ENCODE data around the gene RPL28. TPM values are rescaled to one million over a fixed set of nuclear protein-coding genes. Genes with fewer than 3 reads are reported as not detected.

The RPL28 gene
- total and polyA plus RNA-seq, 2 donors (not counting 3 experiments of a cell fraction or from before 2014, with no cell fraction given) = 1,872 to 3,435 TPM

DNA sequence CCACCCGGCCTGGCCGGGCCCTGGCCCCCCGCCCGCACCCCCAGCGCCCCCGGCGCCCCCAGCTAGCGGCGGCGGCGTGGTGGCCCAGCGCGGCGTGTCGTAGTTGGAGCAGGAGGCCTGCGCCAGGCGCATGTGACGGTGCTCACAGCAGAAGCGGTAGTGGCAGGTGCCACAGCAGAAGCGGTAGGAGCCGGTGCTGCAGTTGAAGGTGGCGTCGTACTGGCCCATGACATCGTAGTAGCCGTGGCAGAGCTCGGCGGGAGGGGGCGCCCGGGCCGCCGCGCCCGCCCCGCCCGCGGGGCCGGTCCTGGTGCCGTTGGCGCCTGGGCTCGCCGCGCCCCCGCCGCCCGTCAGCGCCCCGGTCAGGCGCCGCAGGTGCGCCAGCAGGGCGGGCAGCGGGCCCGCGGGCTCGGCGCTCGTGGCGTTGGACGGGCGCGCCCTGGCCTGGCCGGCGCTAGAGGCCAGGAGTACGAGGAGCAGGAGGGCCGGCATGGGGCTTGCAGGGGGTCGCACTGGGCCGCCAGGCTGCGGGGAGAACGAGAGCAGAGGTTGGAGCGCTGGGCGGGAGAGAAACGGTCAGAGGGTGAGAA is 56.7 kb downstream of the RPL28 start:
- no peaks in the 10 kb centered on the region for H3K4me1 ChIP-seq (ENCODE audit: control insufficient read depth, extremely low read depth, insufficient read depth, low read length)
- H3K9me1 ChIP-seq (replicated peaks; ENCODE audit: control insufficient read depth, extremely low read depth, insufficient read depth, low read length) = no peaks in the 10 kb centered on the region
- H4K20me1 ChIP-seq (replicated peaks; ENCODE audit: control insufficient read depth, extremely low read depth, insufficient read depth, low read length) = no peaks in the 10 kb centered on the region
- no peak for DNase-seq (ENCODE audit: low read depth, low spot score)
- dilution Hi-C loops (cut with MboI; ENCODE audit: extremely low pct_ligation_motif_present, low sequenced_read_pairs) = no loop called here
- peaks cover 42 to 45% of the 10 kb centered on the region in 2 experiments for H3K27me3 ChIP-seq (ENCODE audit: control insufficient read depth in 2 of 2, insufficient read depth in 2 of 2, low read length in 2 of 2)
- BruUV-seq (replicated peaks) = no TSS peak
- no peak overlapping the region for H3K9ac ChIP-seq (replicated peaks; ENCODE audit: extremely low read depth, insufficient read depth, low read length)
- TF ChIP-seq EZH2 (IDR thresholded peaks at IDR 0.05; ENCODE audit: borderline replicate concordance, low read depth, low read length, severe bottlenecking) = no peak
- no peak for TF ChIP-seq POLR2A (IDR thresholded peaks at IDR 0.05; ENCODE audit: low read depth, low read length)
- TF ChIP-seq, protein P1, sequence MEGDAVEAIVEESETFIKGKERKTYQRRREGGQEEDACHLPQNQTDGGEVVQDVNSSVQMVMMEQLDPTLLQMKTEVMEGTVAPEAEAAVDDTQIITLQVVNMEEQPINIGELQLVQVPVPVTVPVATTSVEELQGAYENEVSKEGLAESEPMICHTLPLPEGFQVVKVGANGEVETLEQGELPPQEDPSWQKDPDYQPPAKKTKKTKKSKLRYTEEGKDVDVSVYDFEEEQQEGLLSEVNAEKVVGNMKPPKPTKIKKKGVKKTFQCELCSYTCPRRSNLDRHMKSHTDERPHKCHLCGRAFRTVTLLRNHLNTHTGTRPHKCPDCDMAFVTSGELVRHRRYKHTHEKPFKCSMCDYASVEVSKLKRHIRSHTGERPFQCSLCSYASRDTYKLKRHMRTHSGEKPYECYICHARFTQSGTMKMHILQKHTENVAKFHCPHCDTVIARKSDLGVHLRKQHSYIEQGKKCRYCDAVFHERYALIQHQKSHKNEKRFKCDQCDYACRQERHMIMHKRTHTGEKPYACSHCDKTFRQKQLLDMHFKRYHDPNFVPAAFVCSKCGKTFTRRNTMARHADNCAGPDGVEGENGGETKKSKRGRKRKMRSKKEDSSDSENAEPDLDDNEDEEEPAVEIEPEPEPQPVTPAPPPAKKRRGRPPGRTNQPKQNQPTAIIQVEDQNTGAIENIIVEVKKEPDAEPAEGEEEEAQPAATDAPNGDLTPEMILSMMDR (IDR thresholded peaks at IDR 0.05; ENCODE audit: extremely low read depth in 1 of 2, insufficient read depth in 1 of 2, low read depth in 1 of 2, low read length in 2 of 2) = no peak
- no peak for TF ChIP-seq POLR2AphosphoS5 (IDR thresholded peaks at IDR 0.05; ENCODE audit: insufficient read depth, low read depth, low read length)
- no peak for TF ChIP-seq GATA2 (IDR thresholded peaks at IDR 0.05; ENCODE audit: insufficient read depth, insufficient read length, low read depth, low read length)
- H3K27ac ChIP-seq (ENCODE audit: insufficient read depth, low read depth, low read length) = no peak overlapping the region
- H3K4me2 ChIP-seq (ENCODE audit: insufficient read depth, low read length) = no peak overlapping the region
- no peaks in the 10 kb centered on the region for H3K79me2 ChIP-seq (ENCODE audit: control insufficient read depth, insufficient read depth, low read length)
- CTCF ChIA-PET = no interaction called here
- no peaks in the 10 kb centered on the region for H3K36me3 ChIP-seq (ENCODE audit: control insufficient read depth in 2 of 2, extremely low read depth in 1 of 2, insufficient read depth in 2 of 2, low read length in 2 of 2)
- H3K4me3 ChIP-seq (replicated peaks in 1 of 3; ENCODE audit: insufficient read depth in 1 of 3, low read depth in 1 of 3, low read length in 3 of 3) = no peak overlapping the region
- no peaks in the 10 kb centered on the region for H3K9me3 ChIP-seq (replicated peaks; ENCODE audit: control insufficient read depth, insufficient read depth, low read length)
- intact Hi-C loops (cut with micrococcal nuclease) = no loop called here
- no peak for FAIRE-seq
- POLR2A ChIA-PET = interaction anchor here (0.6 to 1.2 kb wide), 2 partner anchors 35 to 90 kb away, joined by 3 read pairs; partner anchors contain the start of gene UBE2S
- no peak overlapping the region for H2AFZ ChIP-seq (ENCODE audit: low read depth, low read length)
